ENCODE measurements around the gene SLC18B1. TPM values are rescaled to one million over a fixed set of nuclear protein-coding genes. Genes with fewer than 3 reads are reported as not detected.

SLC18B1 gene
- polyA plus RNA-seq, 3 donors: 10.3 to 36.6 (median 24.8) TPM

- Mint-ChIP-seq H3K4me3 (no peak overlapping the region), H3K27ac (no peak overlapping the region), H3K4me1 (no peaks in the 10 kb centered on the region), H3K27me3 (ENCODE audit: low read depth in 3 of 3) (peaks cover 2 to 12% (median 3%) of the 10 kb centered on the region in 3 donors), H3K9me3 (peaks cover 0 to 4% (median 2%) of the 10 kb centered on the region in 7 donors), H3K36me3 (no peaks in the 10 kb centered on the region)
- Histone ChIP-seq H3K79me2 (ENCODE audit: insufficient read depth, low read length) (no peaks in the 10 kb centered on the region), H4K20me1 (ENCODE audit: insufficient read depth, low read length) (no peaks in the 10 kb centered on the region), H3K27ac (ENCODE audit: low read depth in 1 of 2, low read length in 2 of 2) (no peak overlapping the region), H3K9ac (ENCODE audit: insufficient read depth, low read length, poor library complexity, severe bottlenecking) (no peak overlapping the region), H3K27me3 (ENCODE audit: control insufficient read depth in 2 of 2, insufficient read depth in 2 of 2, low read length in 2 of 2) (no peaks in the 10 kb centered on the region), H2AFZ (ENCODE audit: insufficient read depth, low read depth, low read length, poor library complexity, severe bottlenecking) (no peak overlapping the region), H3K36me3 (replicated peaks in 1 of 2; ENCODE audit: control insufficient read depth in 1 of 2, insufficient read depth in 2 of 2, low read length in 2 of 2) (no peaks in the 10 kb centered on the region), H3K4me1 (ENCODE audit: control insufficient read depth in 1 of 2, insufficient read depth in 2 of 2, low read length in 2 of 2) (no peaks in the 10 kb centered on the region), H3K4me2 (replicated peaks; ENCODE audit: extremely low read depth, low read length, poor library complexity, severe bottlenecking) (no peak overlapping the region), H3K9me3 (replicated peaks in 1 of 2; ENCODE audit: control insufficient read depth in 1 of 2, insufficient read depth in 1 of 2, low read length in 2 of 2) (no peaks in the 10 kb centered on the region), H3K4me3 (replicated peaks in 1 of 3; ENCODE audit: low read depth in 2 of 3, low read length in 3 of 3) (no peak overlapping the region)
- WGBS (ENCODE audit: insufficient coverage): 100% methylated on average over 1 of the region's 3 CpGs
- TF ChIP-seq CTCF (IDR thresholded peaks at IDR 0.05): no peak
- intact Hi-C loops (cut with micrococcal nuclease): no loop called here
- DNase-seq: no peak
Observed at GRCh38 chr6:132830334-132830751, 31.9 kb upstream of the SLC18B1 start.

GRCh38 chr6:132820629-132821381 lies 22.4 kb upstream of the SLC18B1 start:
- Histone ChIP-seq H3K9me3 (replicated peaks in 1 of 2; ENCODE audit: control insufficient read depth in 1 of 2, insufficient read depth in 1 of 2, low read length in 2 of 2) (no peaks in the 10 kb centered on the region), H3K4me2 (replicated peaks; ENCODE audit: extremely low read depth, low read length, poor library complexity, severe bottlenecking) (no peak overlapping the region), H3K27me3 (ENCODE audit: control insufficient read depth in 2 of 2, insufficient read depth in 2 of 2, low read length in 2 of 2) (no peaks in the 10 kb centered on the region), H3K4me3 (replicated peaks in 1 of 3; ENCODE audit: low read depth in 2 of 3, low read length in 3 of 3) (no peak overlapping the region), H3K4me1 (ENCODE audit: control insufficient read depth in 1 of 2, insufficient read depth in 2 of 2, low read length in 2 of 2) (peaks cover 6 to 7% of the 10 kb centered on the region in 2 donors), H4K20me1 (ENCODE audit: insufficient read depth, low read length) (peaks cover 40% of the 10 kb centered on the region), H3K27ac (ENCODE audit: low read depth in 1 of 2, low read length in 2 of 2) (no peak overlapping the region), H2AFZ (ENCODE audit: insufficient read depth, low read depth, low read length, poor library complexity, severe bottlenecking) (no peak overlapping the region), H3K9ac (ENCODE audit: insufficient read depth, low read length, poor library complexity, severe bottlenecking) (no peak overlapping the region), H3K79me2 (ENCODE audit: insufficient read depth, low read length) (peaks cover 16% of the 10 kb centered on the region), H3K36me3 (replicated peaks in 1 of 2; ENCODE audit: control insufficient read depth in 1 of 2, insufficient read depth in 2 of 2, low read length in 2 of 2) (peaks cover 31 to 44% of the 10 kb centered on the region in 2 donors)
- no peak for TF ChIP-seq CTCF (IDR thresholded peaks at IDR 0.05)
- Mint-ChIP-seq H3K27ac (no peak overlapping the region), H3K4me1 (peaks cover 12% of the 10 kb centered on the region), H3K4me3 (no peak overlapping the region), H3K36me3 (peaks cover 38 to 39% of the 10 kb centered on the region in 2 donors), H3K9me3 (peaks cover 0 to under 1% (median 0%) of the 10 kb centered on the region in 7 donors), H3K27me3 (ENCODE audit: low read depth in 3 of 3) (peaks cover 0 to 6% (median 0%) of the 10 kb centered on the region in 3 donors)
- intact Hi-C loops (cut with micrococcal nuclease): no loop called here
- 82% methylated on average over 2 of the region's 5 CpGs for WGBS (ENCODE audit: insufficient coverage)
- no peak for DNase-seq

Data from CD14-positive monocyte (primary cell).